Measurements from ENCODE around the gene MARCHF6.

Gene MARCHF6

GRCh38 chr5:10315824-10316509, 37.5 kb upstream of the MARCHF6 start:
- CTCF ChIA-PET, result no interaction called here
- DNase-seq (ENCODE audit: extremely low spot score), result no peak
- TF ChIP-seq FOXM1 (IDR thresholded peaks at IDR 0.05; ENCODE audit: borderline replicate concordance) (no peak), PKNOX1 (IDR thresholded peaks at IDR 0.05) (peak; percentile 90), NFRKB (IDR thresholded peaks at IDR 0.05) (no peak)
- POLR2A ChIA-PET, result no interaction called here

GRCh38 chr5:10317825-10318682, 35.4 kb upstream of the MARCHF6 start:
- DNase-seq (ENCODE audit: extremely low spot score), result no peak
- TF ChIP-seq ARNT (IDR thresholded peaks at IDR 0.05) (no peak), NFRKB (IDR thresholded peaks at IDR 0.05) (no peak)
- ChIA-PET CTCF (no interaction called here), POLR2A (interaction anchor here (3.3 kb wide), 1 partner anchor 35 kb away, joined by 12 read pairs; the partner anchor contains the start of gene MARCHF6)

GRCh38 chr5:10319202-10319851, 34.2 kb upstream of the MARCHF6 start:
- ChIA-PET CTCF (no interaction called here), POLR2A (interaction anchor here (3.3 kb wide), 1 partner anchor 34 kb away, joined by 12 read pairs; the partner anchor contains the start of gene MARCHF6)
- no peak for TF ChIP-seq PKNOX1 (IDR thresholded peaks at IDR 0.05)
- no peak for TF ChIP-seq TARDBP (IDR thresholded peaks at IDR 0.05)
- TF ChIP-seq L3MBTL2 (conservative IDR thresholded peaks at IDR 0.05), result no peak
- TF ChIP-seq ARNT (IDR thresholded peaks at IDR 0.05), result no peak
- TF ChIP-seq BHLHE40 (IDR thresholded peaks at IDR 0.05; ENCODE audit: borderline replicate concordance), result no peak
- no peak for TF ChIP-seq ELF4 (IDR thresholded peaks at IDR 0.05)
- TF ChIP-seq LEF1 (IDR thresholded peaks at IDR 0.05; ENCODE audit: borderline replicate concordance), result no peak
- no peak for DNase-seq (ENCODE audit: extremely low spot score)

- POLR2A ChIA-PET, result interaction anchor here (0.9 to 1.0 kb wide), 2 partner anchors 33 to 71 kb away, joined by 3 to 4 read pairs; partner anchors contain the start of genes ATPSCKMT, CCT5 and MARCHF6
- CTCF ChIA-PET, result no interaction called here
- no peak for DNase-seq (ENCODE audit: extremely low spot score)
- no peak for TF ChIP-seq LEF1 (IDR thresholded peaks at IDR 0.05; ENCODE audit: borderline replicate concordance)
- no peak for TF ChIP-seq L3MBTL2 (conservative IDR thresholded peaks at IDR 0.05)
- no peak for TF ChIP-seq CTBP1 (IDR thresholded peaks at IDR 0.05; ENCODE audit: borderline replicate concordance)
- no peak for TF ChIP-seq BHLHE40 (IDR thresholded peaks at IDR 0.05; ENCODE audit: borderline replicate concordance)
- no peak for TF ChIP-seq SP1 (IDR thresholded peaks at IDR 0.05)
- no peak for TF ChIP-seq FOXA1 (IDR thresholded peaks at IDR 0.05)
- TF ChIP-seq PKNOX1 (IDR thresholded peaks at IDR 0.05), result no peak
- no peak for TF ChIP-seq ELF4 (IDR thresholded peaks at IDR 0.05)
- TF ChIP-seq ARNT (IDR thresholded peaks at IDR 0.05), result no peak
- no peak for TF ChIP-seq FOXM1 (IDR thresholded peaks at IDR 0.05; ENCODE audit: borderline replicate concordance)
- TF ChIP-seq HDGF (IDR thresholded peaks at IDR 0.05; ENCODE audit: borderline replicate concordance), result no peak
- no peak for TF ChIP-seq SUZ12 (IDR thresholded peaks at IDR 0.05)
- TF ChIP-seq ZNF384 (IDR thresholded peaks at IDR 0.05), result no peak
- no peak for TF ChIP-seq NFRKB (IDR thresholded peaks at IDR 0.05)
- no peak for TF ChIP-seq FOXK2 (IDR thresholded peaks at IDR 0.05)
- no peak for TF ChIP-seq TARDBP (IDR thresholded peaks at IDR 0.05)
These were observed 32.7 kb upstream of the MARCHF6 start for GRCh38 chr5:10320793-10321192.

- POLR2A ChIA-PET, result no interaction called here
- no peak for DNase-seq (ENCODE audit: extremely low spot score)
- CTCF ChIA-PET, result no interaction called here
- TF ChIP-seq ARNT (IDR thresholded peaks at IDR 0.05), result no peak
- no peak for TF ChIP-seq ZNF384 (IDR thresholded peaks at IDR 0.05)
- no peak for TF ChIP-seq L3MBTL2 (conservative IDR thresholded peaks at IDR 0.05)
- no peak for TF ChIP-seq ELF4 (IDR thresholded peaks at IDR 0.05)
- no peak for TF ChIP-seq PKNOX1 (IDR thresholded peaks at IDR 0.05)
- no peak for TF ChIP-seq SUZ12 (IDR thresholded peaks at IDR 0.05)
These were observed 31.6 kb upstream of the MARCHF6 start for GRCh38 chr5:10321882-10322281.
